SU-DHL-6 (cell line): ENCODE results near the gene ISX.

Experiments
- H2AFZ ChIP-seq: fragments of 200-600 bp; sonication (generic); 2 replicates; pipeline ENCODE4 v1.6.1; 2014; ENCODE audit warnings: low read depth, mild to moderate bottlenecking, moderate library complexity, mixed read lengths, antibody characterized with exemption, low read length; ENCODE audit not compliant: severe bottlenecking
- H3F3A ChIP-seq: fragments of 200-600 bp; shearing (Covaris generic); 2 replicates; pipeline ENCODE4 v1.6.0; 2016; ENCODE audit warnings: antibody characterized with exemption, mild to moderate bottlenecking; ENCODE audit not compliant: insufficient read depth
- H3K27ac ChIP-seq: fragments of 200-600 bp; sonication (generic); 2 replicates; pipeline ENCODE4 v1.5.1; 2016; ENCODE audit warnings: low read depth, mild to moderate bottlenecking, low read length, moderate library complexity, mixed read lengths
- H3K27me3 ChIP-seq: fragments of 200-600 bp; sonication (generic), shearing (Covaris generic); 2 replicates; pipeline ENCODE4 v1.6.0; 2014; ENCODE audit warnings: mild to moderate bottlenecking, low read length
- H3K36me3 ChIP-seq: fragments of 200-600 bp; sonication (generic); 2 replicates; pipeline ENCODE4 v1.6.1; 2014; ENCODE audit warnings: mild to moderate bottlenecking, low read length, mixed read lengths
- H3K4me2 ChIP-seq: fragments of 300-600, 200-600 bp; shearing (Covaris generic), sonication (generic); 2 replicates; pipeline ENCODE4 v1.6.0; 2014; ENCODE audit warnings: low read length, low read depth, mild to moderate bottlenecking; ENCODE audit not compliant: poor library complexity, severe bottlenecking
- H3K4me3 ChIP-seq: fragments of 200-600 bp; sonication (generic); 2 replicates; pipeline ENCODE4 v1.5.1; 2014; ENCODE audit warnings: antibody characterized with exemption, low read length, mild to moderate bottlenecking, mixed read lengths; ENCODE audit not compliant: insufficient read depth, poor library complexity, severe bottlenecking
- H3K79me2 ChIP-seq: fragments of 200-600 bp; sonication (generic); 2 replicates; pipeline ENCODE4 v1.6.1; 2014; ENCODE audit warnings: mild to moderate bottlenecking, low read length, moderate library complexity; ENCODE audit not compliant: insufficient read depth
- H3K9ac ChIP-seq: fragments of 200-600 bp; sonication (generic); 2 replicates; pipeline ENCODE4 v1.7.0; 2014; ENCODE audit warnings: mild to moderate bottlenecking, low read length
- H3K9me2 ChIP-seq: fragments of 200-600 bp; sonication (generic); replicated peaks from 2 replicates; pipeline ENCODE4 v1.6.1; 2014; ENCODE audit warnings: low read length; ENCODE audit not compliant: insufficient read depth
- H3K9me3 ChIP-seq: fragments of 200-600 bp; sonication (generic); 2 replicates; pipeline ENCODE4 v1.6.1; 2014; ENCODE audit warnings: low read length, mixed read lengths; ENCODE audit not compliant: insufficient read depth
- H4K20me1 ChIP-seq: fragments of 200-600 bp; sonication (generic); 2 replicates; pipeline ENCODE4 v1.6.1; 2014; ENCODE audit warnings: low read depth, mild to moderate bottlenecking, antibody characterized with exemption, low read length, moderate library complexity, mixed read lengths
- CTCF ChIP-seq: fragments of 200-600 bp; sonication (generic); IDR thresholded peaks from one replicate; pipeline ENCODE4 v1.5.1; 2017; ENCODE audit warnings: antibody characterized with exemption, mild to moderate bottlenecking, low read length, moderate library complexity; ENCODE audit not compliant: insufficient read depth, poor library complexity, severe bottlenecking
- EZH2phosphoT487 ChIP-seq: fragments of 200-600 bp; sonication (generic), shearing (Covaris generic); conservative IDR thresholded peaks from 2 replicates; pipeline ENCODE4 v1.6.1; 2018; ENCODE audit warnings: mild to moderate bottlenecking, antibody characterized with exemption, low read length, moderate library complexity, mixed read lengths

Gene ISX

GRCh38 chr22:35020517-35020916 is 45.4 kb upstream of the ISX start:
- Histone ChIP-seq H3K27ac (no peak overlapping the region), H3K9ac (no peak overlapping the region), H4K20me1 (no peaks in the 10 kb centered on the region), H3K9me3 (no peaks in the 10 kb centered on the region), H3K27me3 (no peaks in the 10 kb centered on the region), H3F3A (no peaks in the 10 kb centered on the region), H3K4me3 (no peak overlapping the region), H3K4me2 (no peak overlapping the region), H3K79me2 (no peaks in the 10 kb centered on the region), H3K9me2 (no peaks in the 10 kb centered on the region), H2AFZ (no peak overlapping the region), H3K36me3 (no peaks in the 10 kb centered on the region)
- TF ChIP-seq CTCF (no peak), EZH2phosphoT487 (no peak)

GRCh38 chr22:35021161-35021560 is 44.8 kb upstream of the ISX start:
- Histone ChIP-seq H3K27ac (no peak overlapping the region), H3K9me3 (no peaks in the 10 kb centered on the region), H3K79me2 (no peaks in the 10 kb centered on the region), H3K9ac (no peak overlapping the region), H3K36me3 (no peaks in the 10 kb centered on the region), H2AFZ (no peak overlapping the region), H3F3A (no peaks in the 10 kb centered on the region), H3K9me2 (no peaks in the 10 kb centered on the region), H3K4me2 (no peak overlapping the region), H3K27me3 (no peaks in the 10 kb centered on the region), H3K4me3 (no peak overlapping the region), H4K20me1 (no peaks in the 10 kb centered on the region)
- TF ChIP-seq CTCF (no peak), EZH2phosphoT487 (no peak)

GRCh38 chr22:35022291-35022690 is 43.7 kb upstream of the ISX start:
- no peak for TF ChIP-seq CTCF
- no peak for TF ChIP-seq EZH2phosphoT487
- H2AFZ ChIP-seq = no peak overlapping the region
- H3K27me3 ChIP-seq = no peaks in the 10 kb centered on the region
- no peaks in the 10 kb centered on the region for H4K20me1 ChIP-seq
- H3K9ac ChIP-seq = no peak overlapping the region
- no peaks in the 10 kb centered on the region for H3K9me2 ChIP-seq
- H3K79me2 ChIP-seq = no peaks in the 10 kb centered on the region
- H3K36me3 ChIP-seq = no peaks in the 10 kb centered on the region
- H3K4me3 ChIP-seq = no peak overlapping the region
- no peaks in the 10 kb centered on the region for H3F3A ChIP-seq
- no peak overlapping the region for H3K27ac ChIP-seq
- H3K4me2 ChIP-seq = no peak overlapping the region
- H3K9me3 ChIP-seq = no peaks in the 10 kb centered on the region
